GM23338 (cell line): ENCODE results near the gene ST3GAL4. TPM values are rescaled to one million over a fixed set of nuclear protein-coding genes. Genes with fewer than 3 reads are reported as not detected.

Experiments used
- ATAC-seq: fragments of 200-7000 bp; cut with Tn5 transposase; 3 replicates; pipeline ENCODE4 v1.9.1; 2020
- DNase-seq: peaks from one replicate; pipeline ENCODE4 v3.0.0-alpha.2; 2015; ENCODE audit warnings: low spot score
- H2AFZ ChIP-seq: fragments of 200-600 bp; sonication (generic); 2 replicates; pipeline ENCODE4 v1.8.0; 2016; ENCODE audit warnings: antibody characterized with exemption, mild to moderate bottlenecking, moderate library complexity
- H3F3A ChIP-seq: fragments of 200-600 bp; sonication (generic); replicated peaks from 2 replicates; pipeline ENCODE4 v1.8.0; 2017; ENCODE audit warnings: antibody characterized with exemption, mixed run types, low read depth
- H3K27ac ChIP-seq: fragments of 200-600 bp; sonication (generic); 2 replicates; pipeline ENCODE4 v1.6.1; 2016; ENCODE audit warnings: low read depth
- H3K27me3 ChIP-seq: fragments of 200-600 bp; sonication (generic); 2 replicates; pipeline ENCODE4 v1.8.0; 2016; ENCODE audit warnings: mild to moderate bottlenecking, mixed run types, moderate library complexity; ENCODE audit not compliant: insufficient read depth
- H3K36me3 ChIP-seq: fragments of 200-600 bp; sonication (generic); 2 replicates; pipeline ENCODE4 v1.8.0; 2016; ENCODE audit warnings: mild to moderate bottlenecking; ENCODE audit not compliant: insufficient read depth
- H3K4me1 ChIP-seq: fragments of 200-600 bp; sonication (generic); 2 replicates; pipeline ENCODE4 v1.8.0; 2016; ENCODE audit warnings: mild to moderate bottlenecking, moderate library complexity; ENCODE audit not compliant: insufficient read depth
- H3K4me2 ChIP-seq: fragments of 200-600 bp; sonication (generic); 2 replicates; pipeline ENCODE4 v1.7.1; 2017; ENCODE audit warnings: mixed run types
- H3K4me3 ChIP-seq: fragments of 200-600 bp; sonication (generic); 2 replicates; pipeline ENCODE4 v1.6.1; 2016; ENCODE audit warnings: mixed run types
- H3K79me2 ChIP-seq: fragments of 200-600 bp; sonication (generic); replicated peaks from 2 replicates; pipeline ENCODE4 v1.8.0; 2017; ENCODE audit warnings: mild to moderate bottlenecking; ENCODE audit not compliant: insufficient read depth
- H3K9me2 ChIP-seq: fragments of 200-600 bp; sonication (generic); 2 replicates; pipeline ENCODE4 v1.8.0; 2017; ENCODE audit not compliant: insufficient read depth
- H4K20me1 ChIP-seq: fragments of 200-600 bp; sonication (generic); replicated peaks from 2 replicates; pipeline ENCODE4 v1.8.0; 2017; ENCODE audit warnings: mild to moderate bottlenecking; ENCODE audit not compliant: insufficient read depth
- H3K27ac Mint-ChIP-seq: 2 replicates; pipeline ENCODE4 v1.8.0; 2020; ENCODE audit warnings: inconsistent platforms, mild to moderate bottlenecking, moderate library complexity, mixed read lengths
- H3K27me3 Mint-ChIP-seq: 3 replicates; pipeline ENCODE4 v1.8.0; 2022; ENCODE audit warnings: low read depth, mild to moderate bottlenecking, moderate library complexity, mixed read lengths, inconsistent platforms; ENCODE audit not compliant: insufficient read depth, poor library complexity
- H3K36me3 Mint-ChIP-seq: 3 replicates; pipeline ENCODE4 v1.8.0; 2021; ENCODE audit warnings: low read depth, mild to moderate bottlenecking, inconsistent platforms, moderate library complexity, mixed read lengths
- H3K4me1 Mint-ChIP-seq: 3 replicates; pipeline ENCODE4 v1.8.0; 2020; ENCODE audit warnings: mild to moderate bottlenecking, inconsistent platforms, mixed read lengths
- H3K4me3 Mint-ChIP-seq: 3 replicates; pipeline ENCODE4 v1.8.0; 2021; ENCODE audit warnings: moderate library complexity, mild to moderate bottlenecking, inconsistent platforms, mixed read lengths
- H3K9me3 Mint-ChIP-seq: 3 replicates; pipeline ENCODE4 v1.8.0; 2020; ENCODE audit warnings: moderate library complexity, mild to moderate bottlenecking, inconsistent platforms, mixed read lengths
- CREB1 ChIP-seq: fragments of 250-450 bp; sonication (Bioruptor Pico); IDR thresholded peaks from 2 replicates; pipeline ENCODE4 v1.5.0; 2020; ENCODE audit warnings: low read depth, mild to moderate bottlenecking, moderate library complexity
- ETS1 ChIP-seq: IDR thresholded peaks from 2 replicates; pipeline ENCODE4 v1.6.1; 2016; ENCODE audit warnings: antibody characterized with exemption
- NANOG ChIP-seq: IDR thresholded peaks from 2 replicates; pipeline ENCODE4 v1.6.1; 2016; ENCODE audit warnings: antibody characterized with exemption, borderline replicate concordance
- ZNF114 ChIP-seq: fragments of 250-450 bp; sonication (Bioruptor Pico); IDR thresholded peaks from 2 replicates; pipeline ENCODE4 v1.5.0; 2020; ENCODE audit warnings: mild to moderate bottlenecking, moderate library complexity
- polyA plus RNA-seq: library from polyadenylated mRNA; unstranded; fragments of >200 nt; fragmentation: Nextera tagmentation; extraction: Ambion mirVana; gene quantifications from 2 replicates; pipeline ENCODE4 v1.2.1, GENCODE V29; 2016
- total RNA-seq: library from RNA; depleted of rRNA; stranded (reverse); fragments of >200 nt; shearing (Covaris generic); gene quantifications from 2 replicates; pipeline ENCODE4 v1.2.3, GENCODE V29; 2014
- TF ChIP-seq, protein P1 (sequence below): IDR thresholded peaks from one replicate; pipeline ENCODE4 v1.6.1; 2018; ENCODE audit warnings: antibody characterized with exemption; ENCODE audit not compliant: unreplicated experiment
- TF ChIP-seq, protein P2 (sequence below), 2 experiments: fragments of 200-600 bp in 1 of 2; sonication (generic) in 1 of 2; conservative IDR thresholded peaks; 2 replicates each; pipeline versions ENCODE4 v1.5.1 to v1.6.1; 2016 to 2017; ENCODE audit warnings: antibody characterized with exemption in 2 of 2, low read depth in 2 of 2, mild to moderate bottlenecking in 2 of 2, moderate library complexity in 1 of 2

ST3GAL4 gene
- total and polyA plus RNA-seq, 2 experiments from 2014 or later = 10.1 to 28.0 TPM

GRCh38 chr11:126312961-126313360 lies 42.5 kb upstream of the ST3GAL4 start:
- Histone ChIP-seq H3K4me3 (no peak overlapping the region), H3K27ac (no peak overlapping the region), H4K20me1 (no peaks in the 10 kb centered on the region), H3K79me2 (no peaks in the 10 kb centered on the region), H3K9me2 (no peaks in the 10 kb centered on the region), H3K4me2 (no peak overlapping the region), H3F3A (no peaks in the 10 kb centered on the region), H3K4me1 (no peaks in the 10 kb centered on the region), H3K36me3 (no peaks in the 10 kb centered on the region), H2AFZ (no peak overlapping the region), H3K27me3 (no peaks in the 10 kb centered on the region)
- TF ChIP-seq, protein P1, sequence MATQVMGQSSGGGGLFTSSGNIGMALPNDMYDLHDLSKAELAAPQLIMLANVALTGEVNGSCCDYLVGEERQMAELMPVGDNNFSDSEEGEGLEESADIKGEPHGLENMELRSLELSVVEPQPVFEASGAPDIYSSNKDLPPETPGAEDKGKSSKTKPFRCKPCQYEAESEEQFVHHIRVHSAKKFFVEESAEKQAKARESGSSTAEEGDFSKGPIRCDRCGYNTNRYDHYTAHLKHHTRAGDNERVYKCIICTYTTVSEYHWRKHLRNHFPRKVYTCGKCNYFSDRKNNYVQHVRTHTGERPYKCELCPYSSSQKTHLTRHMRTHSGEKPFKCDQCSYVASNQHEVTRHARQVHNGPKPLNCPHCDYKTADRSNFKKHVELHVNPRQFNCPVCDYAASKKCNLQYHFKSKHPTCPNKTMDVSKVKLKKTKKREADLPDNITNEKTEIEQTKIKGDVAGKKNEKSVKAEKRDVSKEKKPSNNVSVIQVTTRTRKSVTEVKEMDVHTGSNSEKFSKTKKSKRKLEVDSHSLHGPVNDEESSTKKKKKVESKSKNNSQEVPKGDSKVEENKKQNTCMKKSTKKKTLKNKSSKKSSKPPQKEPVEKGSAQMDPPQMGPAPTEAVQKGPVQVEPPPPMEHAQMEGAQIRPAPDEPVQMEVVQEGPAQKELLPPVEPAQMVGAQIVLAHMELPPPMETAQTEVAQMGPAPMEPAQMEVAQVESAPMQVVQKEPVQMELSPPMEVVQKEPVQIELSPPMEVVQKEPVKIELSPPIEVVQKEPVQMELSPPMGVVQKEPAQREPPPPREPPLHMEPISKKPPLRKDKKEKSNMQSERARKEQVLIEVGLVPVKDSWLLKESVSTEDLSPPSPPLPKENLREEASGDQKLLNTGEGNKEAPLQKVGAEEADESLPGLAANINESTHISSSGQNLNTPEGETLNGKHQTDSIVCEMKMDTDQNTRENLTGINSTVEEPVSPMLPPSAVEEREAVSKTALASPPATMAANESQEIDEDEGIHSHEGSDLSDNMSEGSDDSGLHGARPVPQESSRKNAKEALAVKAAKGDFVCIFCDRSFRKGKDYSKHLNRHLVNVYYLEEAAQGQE = no peak
- TF ChIP-seq, protein P2, sequence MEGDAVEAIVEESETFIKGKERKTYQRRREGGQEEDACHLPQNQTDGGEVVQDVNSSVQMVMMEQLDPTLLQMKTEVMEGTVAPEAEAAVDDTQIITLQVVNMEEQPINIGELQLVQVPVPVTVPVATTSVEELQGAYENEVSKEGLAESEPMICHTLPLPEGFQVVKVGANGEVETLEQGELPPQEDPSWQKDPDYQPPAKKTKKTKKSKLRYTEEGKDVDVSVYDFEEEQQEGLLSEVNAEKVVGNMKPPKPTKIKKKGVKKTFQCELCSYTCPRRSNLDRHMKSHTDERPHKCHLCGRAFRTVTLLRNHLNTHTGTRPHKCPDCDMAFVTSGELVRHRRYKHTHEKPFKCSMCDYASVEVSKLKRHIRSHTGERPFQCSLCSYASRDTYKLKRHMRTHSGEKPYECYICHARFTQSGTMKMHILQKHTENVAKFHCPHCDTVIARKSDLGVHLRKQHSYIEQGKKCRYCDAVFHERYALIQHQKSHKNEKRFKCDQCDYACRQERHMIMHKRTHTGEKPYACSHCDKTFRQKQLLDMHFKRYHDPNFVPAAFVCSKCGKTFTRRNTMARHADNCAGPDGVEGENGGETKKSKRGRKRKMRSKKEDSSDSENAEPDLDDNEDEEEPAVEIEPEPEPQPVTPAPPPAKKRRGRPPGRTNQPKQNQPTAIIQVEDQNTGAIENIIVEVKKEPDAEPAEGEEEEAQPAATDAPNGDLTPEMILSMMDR (conservative IDR thresholded peaks at IDR 0.05; ENCODE audit: low read depth in 2 of 2) = no peak
- TF ChIP-seq ZNF114 (CRISPR knock-in tag) (no peak), ETS1 (no peak)
- Mint-ChIP-seq H3K27ac (no peak overlapping the region), H3K27me3 (no peaks in the 10 kb centered on the region), H3K36me3 (peaks cover 24% of the 10 kb centered on the region), H3K9me3 (no peaks in the 10 kb centered on the region), H3K4me3 (no peak overlapping the region), H3K4me1 (no peaks in the 10 kb centered on the region; the same call in 2 of the 3 replicates)
- DNase-seq (no peak), ATAC-seq (no peak)

DNA sequence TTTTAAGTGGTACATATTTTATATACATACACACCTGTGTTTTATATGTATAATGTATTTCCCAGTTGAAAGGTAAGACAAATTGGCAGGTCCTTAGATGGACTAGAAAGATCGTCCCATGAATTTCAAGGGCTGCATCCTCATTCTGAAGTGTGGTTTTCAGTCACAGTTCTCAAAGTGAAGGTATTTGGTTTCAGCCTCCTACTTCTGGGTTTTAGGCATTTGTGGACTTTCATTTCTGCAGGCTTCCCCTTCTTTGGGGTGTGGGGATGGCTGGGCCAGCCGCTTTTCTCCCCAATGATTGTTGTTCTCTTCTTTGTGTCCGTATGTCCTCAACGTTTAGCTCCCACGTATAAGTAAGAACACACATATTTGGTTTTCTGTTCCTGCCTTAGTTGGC lies 41.7 kb upstream of the ST3GAL4 start:
- H3K36me3 Mint-ChIP-seq = peaks cover 24% of the 10 kb centered on the region
- H3K79me2 ChIP-seq = no peaks in the 10 kb centered on the region
- no peaks in the 10 kb centered on the region for H3K4me1 Mint-ChIP-seq
- no peaks in the 10 kb centered on the region for H3K27me3 Mint-ChIP-seq
- DNase-seq (no peak), ATAC-seq (no peak)
- H3K9me3 Mint-ChIP-seq = no peaks in the 10 kb centered on the region
- no peak overlapping the region for H3K4me3 Mint-ChIP-seq
- no peak overlapping the region for H3K4me3 ChIP-seq
- no peak overlapping the region for H3K27ac ChIP-seq
- no peak overlapping the region for H3K4me2 ChIP-seq
- no peak overlapping the region for H3K27ac Mint-ChIP-seq
- no peaks in the 10 kb centered on the region for H3K9me2 ChIP-seq
- H3K36me3 ChIP-seq = no peaks in the 10 kb centered on the region
- H3K4me1 ChIP-seq = no peaks in the 10 kb centered on the region
- no peak overlapping the region for H2AFZ ChIP-seq
- H3F3A ChIP-seq = no peaks in the 10 kb centered on the region
- no peaks in the 10 kb centered on the region for H4K20me1 ChIP-seq
- H3K27me3 ChIP-seq = no peaks in the 10 kb centered on the region
- TF ChIP-seq ETS1 = no peak
- no peak for TF ChIP-seq CREB1 (CRISPR knock-in tag)
- TF ChIP-seq NANOG = no peak
- TF ChIP-seq, protein P1 = no peak
